H1 (cell line): ENCODE results near the gene TMEM156. TPM values are rescaled to one million over a fixed set of nuclear protein-coding genes. Genes with fewer than 3 reads are reported as not detected.

Experiments
- CTCF ChIA-PET: fragments of 300-600 bp; sonication (Branson Sonifier 250); formaldehyde crosslinking; loops from one replicate; lab custom pipeline; 2021; ENCODE audit not compliant: partially characterized antibody; lab: Charles Lee
- POLR2A ChIA-PET: fragments of 300-600 bp; sonication (Branson Sonifier 250); formaldehyde crosslinking; loops from one replicate; lab custom pipeline; 2021; ENCODE audit warnings: inconsistent platforms; ENCODE audit not compliant: partially characterized antibody; lab: Charles Lee
- DNase-seq, 2 experiments: peaks; one replicate each; pipeline versions ENCODE4 v3.0.0 to v3.0.0-alpha.2; 2010 to 2022; ENCODE audit warnings: low spot score in 2 of 2, low read depth in 1 of 2, mixed read lengths in 1 of 2
- FAIRE-seq: peaks from 2 replicates; lab custom pipeline; 2011; peaks lifted over from hg19 to GRCh38; lab: Jason Lieb, UNC
- H2AFZ ChIP-seq: 2 replicates; pipeline ENCODE4 v1.8.1; 2012; ENCODE audit warnings: low read length, inconsistent platforms
- H2AK5ac ChIP-seq: 2 replicates; pipeline ENCODE4 v1.6.1; 2013; ENCODE audit warnings: low read depth, low read length
- H2BK120ac ChIP-seq: replicated peaks from 2 replicates; pipeline ENCODE3; 2013; ENCODE audit warnings: low read depth, low read length, inconsistent platforms
- H2BK12ac ChIP-seq: 2 replicates; pipeline ENCODE4 v1.6.1; 2013; ENCODE audit warnings: low read depth, low read length
- H2BK15ac ChIP-seq: 2 replicates; pipeline ENCODE4 v1.6.1; 2013; ENCODE audit warnings: low read length
- H2BK20ac ChIP-seq: 2 replicates; pipeline ENCODE4 v1.6.1; 2013; ENCODE audit warnings: low read length
- H2BK5ac ChIP-seq: 2 replicates; pipeline ENCODE4 v1.6.1; 2013; ENCODE audit warnings: low read depth, low read length
- H3K14ac ChIP-seq: 2 replicates; pipeline ENCODE4 v1.6.1; 2013; ENCODE audit warnings: inconsistent platforms; ENCODE audit not compliant: insufficient read length
- H3K18ac ChIP-seq: 2 replicates; pipeline ENCODE4 v1.6.1; 2013; ENCODE audit warnings: low read length; ENCODE audit errors: extremely low read depth
- H3K23ac ChIP-seq: 2 replicates; pipeline ENCODE4 v1.6.1; 2013; ENCODE audit warnings: inconsistent platforms; ENCODE audit not compliant: insufficient read length
- H3K23me2 ChIP-seq: 2 replicates; pipeline ENCODE4 v1.6.1; 2013; ENCODE audit warnings: low read depth, low read length
- H3K27ac ChIP-seq: 2 replicates; pipeline ENCODE4 v1.6.1; 2011; ENCODE audit warnings: low read depth, low read length, inconsistent platforms
- H3K27me3 ChIP-seq, 4 experiments: replicated peaks in 1 of 4; 1 replicate in 1 of 4; 2 replicates in 3 of 4; pipeline versions ENCODE4 v1.6.1 to v1.8.1; 2011 to 2013; ENCODE audit warnings: low read length in 3 of 4, mild to moderate bottlenecking in 3 of 4, inconsistent platforms in 2 of 4, mixed read lengths in 2 of 4, moderate library complexity in 1 of 4; ENCODE audit not compliant: control insufficient read depth in 3 of 4, insufficient read depth in 3 of 4; ENCODE audit errors: extremely low read depth in 1 of 4
- H3K36me3 ChIP-seq, 4 experiments: 2 replicates each; pipeline versions ENCODE4 v1.6.1 to v1.8.1; 2011 to 2013; ENCODE audit warnings: mild to moderate bottlenecking in 4 of 4, low read length in 3 of 4, moderate library complexity in 2 of 4, control low read depth in 1 of 4, inconsistent platforms in 1 of 4; ENCODE audit not compliant: insufficient read depth in 4 of 4, control insufficient read depth in 2 of 4
- H3K4ac ChIP-seq: replicated peaks from 2 replicates; pipeline ENCODE3; 2013; ENCODE audit warnings: low read length, low read depth, mixed read lengths, inconsistent platforms; ENCODE audit not compliant: insufficient read length
- H3K4me1 ChIP-seq, 4 experiments: replicated peaks in 1 of 4; 1 replicate in 1 of 4; 2 replicates in 3 of 4; pipeline versions ENCODE4 v1.6.1 to v1.8.1; 2011 to 2013; ENCODE audit warnings: low read length in 3 of 4, inconsistent platforms in 2 of 4, mixed read lengths in 1 of 4; ENCODE audit not compliant: insufficient read depth in 4 of 4, control insufficient read depth in 3 of 4
- H3K4me2 ChIP-seq, 2 experiments: 2 replicates each; pipeline versions ENCODE4 v1.6.1 to v1.8.1; 2011 to 2013; ENCODE audit warnings: low read depth in 2 of 2, low read length in 2 of 2, control low read depth in 1 of 2, inconsistent platforms in 1 of 2, mild to moderate bottlenecking in 1 of 2; ENCODE audit not compliant: insufficient read depth in 1 of 2
- H3K4me3 ChIP-seq, 4 experiments: fragments of 200-600, 300-600 bp in 1 of 4; sonication (generic), shearing (Covaris generic), sonication (Bioruptor Twin) in 1 of 4; 2 replicates each; pipeline versions ENCODE4 v1.5.1 to v1.8.1; 2011 to 2016; ENCODE audit warnings: low read length in 4 of 4, low read depth in 3 of 4, control low read depth in 2 of 4, inconsistent platforms in 2 of 4, mild to moderate bottlenecking in 2 of 4, mixed read lengths in 1 of 4, moderate library complexity in 1 of 4; ENCODE audit not compliant: insufficient read depth in 2 of 4; ENCODE audit errors: extremely low read depth in 1 of 4
- H3K56ac ChIP-seq: replicated peaks from 2 replicates; pipeline ENCODE3; 2013; ENCODE audit warnings: low read depth, mild to moderate bottlenecking, mixed read lengths, low read length, inconsistent platforms; ENCODE audit not compliant: insufficient read length
- H3K79me1 ChIP-seq: 2 replicates; pipeline ENCODE4 v1.6.1; 2013; ENCODE audit warnings: low read depth, low read length, control low read depth
- H3K79me2 ChIP-seq, 2 experiments: 2 replicates each; pipeline versions ENCODE4 v1.6.1 to v1.8.1; 2012 to 2013; ENCODE audit warnings: low read length in 2 of 2, mild to moderate bottlenecking in 2 of 2, inconsistent platforms in 1 of 2; ENCODE audit not compliant: insufficient read depth in 2 of 2, control insufficient read depth in 1 of 2
- H3K9ac ChIP-seq, 4 experiments: replicated peaks in 1 of 4; 1 replicate in 1 of 4; 2 replicates in 3 of 4; pipeline versions ENCODE4 v1.6.1 to v1.8.1; 2011 to 2013; ENCODE audit warnings: low read depth in 3 of 4, low read length in 3 of 4, control low read depth in 2 of 4, mild to moderate bottlenecking in 2 of 4, moderate library complexity in 2 of 4, inconsistent platforms in 1 of 4; ENCODE audit errors: extremely low read depth in 1 of 4
- H3K9me3 ChIP-seq, 2 experiments: 2 replicates each; pipeline versions ENCODE4 v1.6.1 to v1.8.1; 2012 to 2013; ENCODE audit warnings: mild to moderate bottlenecking in 2 of 2, moderate library complexity in 2 of 2, control low read depth in 1 of 2, inconsistent platforms in 1 of 2, low read depth in 1 of 2, low read length in 1 of 2, mixed read lengths in 1 of 2; ENCODE audit not compliant: insufficient read depth in 2 of 2
- H4K20me1 ChIP-seq, 2 experiments: replicated peaks in 1 of 2; 2 replicates each; pipeline versions ENCODE3 to v1.8.1; 2011 to 2013; ENCODE audit warnings: inconsistent platforms in 2 of 2, low read length in 2 of 2, mild to moderate bottlenecking in 1 of 2; ENCODE audit not compliant: insufficient read depth in 2 of 2, control insufficient read depth in 1 of 2
- H4K5ac ChIP-seq: 2 replicates; pipeline ENCODE4 v1.6.1; 2013; ENCODE audit warnings: low read length, low read depth, mixed read lengths, inconsistent platforms; ENCODE audit not compliant: insufficient read length
- H4K8ac ChIP-seq: 2 replicates; pipeline ENCODE4 v1.8.0; 2013; ENCODE audit warnings: mild to moderate bottlenecking, moderate library complexity, low read length, inconsistent platforms; ENCODE audit not compliant: insufficient read depth; ENCODE audit errors: extremely low read depth
- H4K91ac ChIP-seq: replicated peaks from 2 replicates; pipeline ENCODE3; 2013; ENCODE audit warnings: low read length, mixed read lengths, inconsistent platforms; ENCODE audit not compliant: insufficient read length
- CBX8 ChIP-seq: fragments of 300-800, 300-1000 bp; sonication (generic); IDR thresholded peaks from 2 replicates; pipeline ENCODE4 v1.7.1; 2016; ENCODE audit warnings: low read depth, low read length, borderline replicate concordance
- RXRA ChIP-seq: IDR thresholded peaks from 2 replicates; pipeline ENCODE4 v1.6.1; 2011; ENCODE audit warnings: low read depth, mild to moderate bottlenecking, low read length, moderate library complexity; ENCODE audit not compliant: insufficient read depth
- TEAD4 ChIP-seq: IDR thresholded peaks from 2 replicates; pipeline ENCODE4 v1.6.1; 2012; ENCODE audit warnings: low read depth, low read length, inconsistent platforms, mixed read lengths
- WGBS, 2 experiments: shearing (Covaris generic) in 1 of 2; methylation state at CpG; one replicate each; pipeline versions ENCODE4 v1.1.6 to v1.1.7; 2013 to 2015; ENCODE audit warnings: low lambda C conversion rate in 2 of 2, mixed read lengths in 2 of 2, inconsistent platforms in 1 of 2, low coverage in 1 of 2, missing lambda C conversion rate in 1 of 2; ENCODE audit not compliant: insufficient replicate concordance in 2 of 2, insufficient coverage in 1 of 2, insufficient read length in 1 of 2; ENCODE audit errors: extremely low coverage in 1 of 2, missing lambda C conversion rate in 1 of 2; 5-methylcytosine and 5-hydroxymethylcytosine counted together
- polyA plus RNA-seq, 7 experiments: library from polyadenylated mRNA; depleted of rRNA in 3 of 7; stranded (reverse) in 5 of 7; unstranded in 2 of 7; fragments of >200 nt in 5 of 7; fragments of 200-250 nt in 2 of 7; gene quantifications; 1 replicate in 5 of 7; 2 replicates in 1 of 7; 4 replicates in 1 of 7; pipeline versions ENCODE4 v1.2.1 to v1.2.3, GENCODE V29; 2011 to 2013; ENCODE audit warnings: missing spikeins in 2 of 7, mixed read lengths in 2 of 7
- total RNA-seq: library from RNA; stranded (reverse); fragmentation: NEBNext Ultra II Directional; extraction: Animal tissue kit (Norgen Biotek cat#: 25700); gene quantifications from 2 replicates; pipeline ENCODE4 v1.2.1, GENCODE V29; 2021

The TMEM156 gene
- total and polyA plus RNA-seq, 2 of the 8 experiments (the other 6 are each of a cell fraction or from before 2014, with no cell fraction given): not detected

DNA sequence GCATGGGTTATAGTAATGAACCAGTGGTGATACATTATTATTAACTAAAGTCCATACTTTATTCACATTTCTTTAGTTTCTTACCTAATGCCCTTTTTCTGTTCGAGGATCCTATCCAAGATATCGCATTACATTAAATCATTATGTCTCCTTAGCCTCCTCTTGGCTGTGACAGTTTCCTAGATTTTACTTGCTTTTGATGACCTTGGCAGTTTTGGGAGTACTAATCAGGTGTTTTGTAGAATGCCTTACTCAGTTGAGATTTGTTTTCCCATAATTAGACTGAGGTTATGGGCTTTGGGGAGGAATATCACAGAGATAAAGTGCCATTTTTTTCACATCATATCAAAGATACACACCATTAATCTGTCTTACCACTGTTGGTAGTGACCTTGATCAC, 34.8 kb upstream of the TMEM156 start:
- Histone ChIP-seq H3K23me2 (no peaks in the 10 kb centered on the region), H3K4ac (no peak overlapping the region), H3K27me3 (no peaks in the 10 kb centered on the region), H3K23ac (no peak overlapping the region), H3K18ac (no peak overlapping the region), H2BK5ac (no peak overlapping the region), H3K9me3 (no peaks in the 10 kb centered on the region), H3K56ac (no peak overlapping the region), H4K20me1 (peaks cover 0 to 2% of the 10 kb centered on the region in 2 experiments), H3K79me2 (peaks cover 0 to 4% of the 10 kb centered on the region in 2 experiments; a peak in 1 of 4 replicates), H2AK5ac (no peak overlapping the region), H3K9ac (no peak overlapping the region), H3K4me1 (peaks cover 2 to 6% (median 4%) of the 10 kb centered on the region in 4 experiments; a peak in 3 of 7 replicates), H4K8ac (no peak overlapping the region), H2BK120ac (no peak overlapping the region), H2AFZ (no peak overlapping the region), H2BK15ac (no peak overlapping the region), H2BK12ac (no peak overlapping the region), H4K91ac (no peak overlapping the region), H3K27ac (no peak overlapping the region), H4K5ac (no peak overlapping the region), H3K36me3 (no peaks in the 10 kb centered on the region), H3K79me1 (no peaks in the 10 kb centered on the region), H2BK20ac (no peak overlapping the region), H3K4me2 (no peak overlapping the region), H3K14ac (no peak overlapping the region), H3K4me3 (no peak overlapping the region)
- FAIRE-seq (no peak), DNase-seq (no peak)
- POLR2A ChIA-PET: no interaction called here
- CTCF ChIA-PET: no interaction called here
- 95% methylated on average over 2 of the region's 2 CpGs; no CpG with 5 or more reads in 1 of the 2 experiments for WGBS, 2 experiments
- TF ChIP-seq RXRA: no peak
- no peak for TF ChIP-seq CBX8
- no peak for TF ChIP-seq TEAD4
